ENCODE results near the gene GPATCH1.

GRCh38 chr19:33102893-33103292 lies 21.9 kb downstream of the GPATCH1 start:
- no peak for TF ChIP-seq CTCF (conservative IDR thresholded peaks at IDR 0.05; ENCODE audit: low read length)
- no peak for TF ChIP-seq EZH2phosphoT487 (IDR thresholded peaks at IDR 0.05; ENCODE audit: borderline replicate concordance)

Measured in Loucy (cell line).